Hepatocyte (in vitro differentiated cells): ENCODE data around the gene KBTBD7. TPM values are rescaled to one million over a fixed set of nuclear protein-coding genes. Genes with fewer than 3 reads are reported as not detected.
A peak's percentile ranks its signal among the peaks of the same experiment; 100 is the strongest.

ENCODE experiments used
- DNase-seq: peaks from one replicate; pipeline ENCODE4 v3.0.0-alpha.2; 2016; ENCODE audit warnings: low spot score
- H2AFZ ChIP-seq: fragments of 200-600 bp; sonication (generic); 2 replicates; pipeline ENCODE4 v1.6.0; 2016; ENCODE audit warnings: antibody characterized with exemption, mild to moderate bottlenecking
- H3K27ac ChIP-seq: fragments of 200-600 bp; sonication (generic); 2 replicates; pipeline ENCODE4 v1.5.1; 2016; ENCODE audit warnings: mild to moderate bottlenecking
- H3K27me3 ChIP-seq: fragments of 200-600 bp; sonication (generic); 2 replicates; pipeline ENCODE4 v1.6.1; 2016
- H3K36me3 ChIP-seq: fragments of 200-600 bp; sonication (generic); replicated peaks from 2 replicates; pipeline ENCODE4 v1.5.1; 2016; ENCODE audit warnings: low read depth; ENCODE audit not compliant: insufficient read depth
- H3K4me1 ChIP-seq: fragments of 200-600 bp; sonication (generic); 2 replicates; pipeline ENCODE4 v1.5.1; 2016; ENCODE audit warnings: mild to moderate bottlenecking, moderate library complexity; ENCODE audit not compliant: insufficient read depth
- H3K4me2 ChIP-seq: fragments of 200-600 bp; sonication (generic); 2 replicates; pipeline ENCODE4 v1.6.0; 2016
- H3K4me3 ChIP-seq: fragments of 200-600 bp; sonication (generic); 2 replicates; pipeline ENCODE4 v1.5.1; 2016; ENCODE audit warnings: mild to moderate bottlenecking
- H3K79me2 ChIP-seq: fragments of 200-600 bp; sonication (generic); 2 replicates; pipeline ENCODE4 v1.6.0; 2017; ENCODE audit warnings: mild to moderate bottlenecking
- H3K9me2 ChIP-seq: fragments of 200-600 bp; sonication (generic); replicated peaks from 2 replicates; pipeline ENCODE4 v1.6.0; 2017; ENCODE audit warnings: mild to moderate bottlenecking; ENCODE audit not compliant: insufficient read depth
- H3K9me3 ChIP-seq: fragments of 200-600 bp; sonication (generic); 2 replicates; pipeline ENCODE4 v1.5.1; 2016; ENCODE audit warnings: low read depth, mild to moderate bottlenecking
- H4K20me1 ChIP-seq: fragments of 200-600 bp; sonication (generic); 2 replicates; pipeline ENCODE4 v1.6.0; 2016; ENCODE audit warnings: mild to moderate bottlenecking; ENCODE audit not compliant: insufficient read depth, poor library complexity, severe bottlenecking
- EZH2 ChIP-seq: fragments of 200-600 bp; sonication (generic); IDR thresholded peaks from 2 replicates; pipeline ENCODE4 v1.6.1; 2016; ENCODE audit warnings: antibody characterized with exemption, mild to moderate bottlenecking, borderline replicate concordance
- EZH2phosphoT487 ChIP-seq: fragments of 200-600 bp; sonication (generic); IDR thresholded peaks from one replicate; pipeline ENCODE4 v1.6.1; 2018; ENCODE audit warnings: antibody characterized with exemption, mild to moderate bottlenecking, low read depth, moderate library complexity; ENCODE audit not compliant: unreplicated experiment, severe bottlenecking
- WGBS: methylation state at CpG from one replicate; pipeline ENCODE4 v1.1.6; 2016; ENCODE audit warnings: low lambda C conversion rate; ENCODE audit errors: missing lambda C conversion rate; 5-methylcytosine and 5-hydroxymethylcytosine counted together
- polyA plus RNA-seq: library from polyadenylated mRNA; unstranded; fragments of >200 nt; fragmentation: Nextera tagmentation; extraction: Ambion mirVana; gene quantifications from 2 replicates; pipeline ENCODE4 v1.2.1, GENCODE V29; 2016
- total RNA-seq: library from RNA; depleted of rRNA; stranded (reverse); fragments of >200 nt; gene quantifications from 2 replicates; pipeline ENCODE4 v1.2.3, GENCODE V29; 2014
- TF ChIP-seq, protein P1 (sequence below): fragments of 200-600 bp; sonication (generic); IDR thresholded peaks from 2 replicates; pipeline ENCODE4 v1.5.1; 2016; ENCODE audit warnings: antibody characterized with exemption, mild to moderate bottlenecking; ENCODE audit not compliant: poor library complexity

KBTBD7 gene
- total and polyA plus RNA-seq, 2 experiments from 2014 or later, result 5.7 to 12.9 TPM

DNA sequence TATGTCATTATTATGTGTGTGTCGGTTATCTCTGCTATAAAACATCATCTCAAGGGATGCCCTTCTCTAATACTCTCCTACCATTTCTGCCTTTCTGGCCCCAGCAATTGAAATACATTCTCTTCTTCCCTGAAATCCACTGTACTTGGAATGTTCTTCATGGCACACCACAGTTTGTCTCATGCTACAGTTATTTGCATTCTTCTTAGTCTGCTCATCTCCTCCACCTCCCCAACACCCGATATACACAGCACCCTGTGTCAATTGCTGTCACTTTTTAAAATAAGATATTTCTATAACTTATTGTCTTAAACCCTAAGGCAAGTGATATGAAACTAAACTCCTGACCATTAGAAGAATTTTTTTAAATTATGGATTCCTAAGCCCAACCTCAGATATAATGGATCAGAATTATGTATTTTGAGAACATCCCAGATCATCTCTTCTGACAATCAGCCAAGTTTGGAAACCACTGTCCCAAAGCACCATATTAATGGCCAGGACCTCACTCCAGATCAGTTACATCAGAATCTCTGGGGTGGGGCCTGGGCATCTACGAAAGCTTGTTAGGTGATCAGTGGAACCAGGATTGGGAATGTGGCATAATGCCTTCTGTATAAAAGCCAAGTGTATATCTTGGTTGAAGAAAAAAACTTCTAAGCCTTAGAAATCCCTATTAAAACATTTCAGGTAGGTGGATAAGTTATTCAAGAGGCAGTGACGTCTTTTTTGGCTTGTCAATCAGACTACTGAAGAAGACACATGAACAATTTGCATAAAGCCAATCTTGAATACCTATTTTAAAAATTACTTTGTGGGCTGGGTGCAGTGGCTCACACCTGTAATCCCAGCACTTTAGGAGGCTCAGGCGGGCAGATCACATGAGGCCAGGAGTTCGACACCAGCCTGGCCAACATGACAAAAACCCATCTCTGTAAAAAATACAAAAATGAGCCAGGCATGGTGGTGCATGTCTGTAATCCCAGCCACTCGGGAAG is 30.0 kb upstream of the KBTBD7 start:
- no peak for DNase-seq
- no peaks in the 10 kb centered on the region for H3K9me2 ChIP-seq
- H3K4me1 ChIP-seq, result no peaks in the 10 kb centered on the region
- no peaks in the 10 kb centered on the region for H4K20me1 ChIP-seq
- H3K79me2 ChIP-seq, result no peaks in the 10 kb centered on the region
- no peaks in the 10 kb centered on the region for H3K9me3 ChIP-seq
- no peaks in the 10 kb centered on the region for H3K27me3 ChIP-seq
- 88% methylated on average over 7 of the region's 7 CpGs for WGBS
- TF ChIP-seq EZH2, result no peak
- H3K4me3 ChIP-seq, result no peak overlapping the region
- H3K27ac ChIP-seq, result no peak overlapping the region
- H3K4me2 ChIP-seq, result no peak overlapping the region
- no peak overlapping the region for H2AFZ ChIP-seq
- H3K36me3 ChIP-seq, result no peaks in the 10 kb centered on the region

DNA sequence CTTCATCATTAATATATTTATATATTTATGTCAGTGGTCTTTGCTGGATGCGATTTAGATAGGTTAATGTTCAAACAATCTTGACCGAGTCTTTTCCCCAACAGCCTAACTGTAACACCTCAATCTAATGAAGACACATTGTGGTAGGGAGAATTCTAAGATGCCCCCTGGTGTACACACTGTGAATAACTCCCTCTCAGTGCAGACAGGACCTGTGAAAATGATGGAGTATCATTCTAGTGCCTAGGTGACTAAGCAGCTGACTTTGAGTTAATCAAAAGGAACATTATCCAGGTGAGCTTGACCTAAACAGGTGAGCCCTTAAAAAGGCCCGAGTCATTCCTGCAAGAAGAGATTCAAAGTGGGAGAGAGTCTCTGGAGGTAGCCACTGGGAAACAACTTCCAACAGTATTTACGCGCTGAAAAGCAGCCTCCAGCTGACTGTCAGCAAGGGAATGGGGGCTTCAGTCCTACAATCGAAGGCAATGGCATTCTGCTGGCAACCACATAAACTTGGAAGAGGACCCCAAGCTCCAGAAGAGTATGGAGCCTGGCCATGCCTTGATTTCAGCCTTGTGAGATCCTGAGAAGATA is 28.0 kb upstream of the KBTBD7 start:
- Histone ChIP-seq H2AFZ (no peak overlapping the region), H4K20me1 (no peaks in the 10 kb centered on the region), H3K79me2 (no peaks in the 10 kb centered on the region), H3K27me3 (no peaks in the 10 kb centered on the region), H3K9me2 (no peaks in the 10 kb centered on the region), H3K27ac (no peak overlapping the region), H3K36me3 (no peaks in the 10 kb centered on the region), H3K4me3 (no peak overlapping the region), H3K4me2 (no peak overlapping the region), H3K4me1 (no peaks in the 10 kb centered on the region), H3K9me3 (no peaks in the 10 kb centered on the region)
- peak; percentile 68 for DNase-seq
- TF ChIP-seq, protein P1, sequence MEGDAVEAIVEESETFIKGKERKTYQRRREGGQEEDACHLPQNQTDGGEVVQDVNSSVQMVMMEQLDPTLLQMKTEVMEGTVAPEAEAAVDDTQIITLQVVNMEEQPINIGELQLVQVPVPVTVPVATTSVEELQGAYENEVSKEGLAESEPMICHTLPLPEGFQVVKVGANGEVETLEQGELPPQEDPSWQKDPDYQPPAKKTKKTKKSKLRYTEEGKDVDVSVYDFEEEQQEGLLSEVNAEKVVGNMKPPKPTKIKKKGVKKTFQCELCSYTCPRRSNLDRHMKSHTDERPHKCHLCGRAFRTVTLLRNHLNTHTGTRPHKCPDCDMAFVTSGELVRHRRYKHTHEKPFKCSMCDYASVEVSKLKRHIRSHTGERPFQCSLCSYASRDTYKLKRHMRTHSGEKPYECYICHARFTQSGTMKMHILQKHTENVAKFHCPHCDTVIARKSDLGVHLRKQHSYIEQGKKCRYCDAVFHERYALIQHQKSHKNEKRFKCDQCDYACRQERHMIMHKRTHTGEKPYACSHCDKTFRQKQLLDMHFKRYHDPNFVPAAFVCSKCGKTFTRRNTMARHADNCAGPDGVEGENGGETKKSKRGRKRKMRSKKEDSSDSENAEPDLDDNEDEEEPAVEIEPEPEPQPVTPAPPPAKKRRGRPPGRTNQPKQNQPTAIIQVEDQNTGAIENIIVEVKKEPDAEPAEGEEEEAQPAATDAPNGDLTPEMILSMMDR, result peak; percentile 64
- TF ChIP-seq EZH2phosphoT487, result no peak
- no peak for TF ChIP-seq EZH2
- 63% methylated on average over 6 of the region's 6 CpGs for WGBS

DNA sequence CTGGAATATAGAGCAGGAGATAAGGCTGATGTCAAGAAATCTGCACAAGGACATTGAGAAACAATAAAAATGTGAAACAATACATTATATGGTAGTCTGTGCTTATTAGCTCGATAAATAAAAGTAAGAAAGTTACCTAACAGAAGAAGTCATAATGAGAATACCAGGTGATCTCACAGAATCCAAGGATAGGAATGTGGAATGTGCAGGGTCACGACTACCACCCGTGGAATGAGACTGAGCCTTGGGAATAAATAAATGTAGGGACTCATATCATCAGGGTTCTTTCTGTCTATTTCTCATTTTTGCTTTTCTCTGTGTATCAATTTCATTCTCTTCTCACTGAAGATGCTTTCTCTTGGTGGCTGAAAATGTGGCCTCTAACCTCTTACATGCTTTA is 26.0 kb upstream of the KBTBD7 start:
- no peak overlapping the region for H3K4me3 ChIP-seq
- no peak overlapping the region for H2AFZ ChIP-seq
- no peaks in the 10 kb centered on the region for H3K36me3 ChIP-seq
- no peaks in the 10 kb centered on the region for H3K4me1 ChIP-seq
- no peak overlapping the region for H3K4me2 ChIP-seq
- no peaks in the 10 kb centered on the region for H3K9me3 ChIP-seq
- WGBS, result 82% methylated on average over 3 of the region's 3 CpGs
- H3K9me2 ChIP-seq, result no peaks in the 10 kb centered on the region
- H3K27me3 ChIP-seq, result no peaks in the 10 kb centered on the region
- H4K20me1 ChIP-seq, result no peaks in the 10 kb centered on the region
- no peak for DNase-seq
- TF ChIP-seq EZH2phosphoT487 (no peak), EZH2 (no peak)
- TF ChIP-seq, protein P1, result no peak
- H3K79me2 ChIP-seq, result no peaks in the 10 kb centered on the region
- H3K27ac ChIP-seq, result no peak overlapping the region

DNA sequence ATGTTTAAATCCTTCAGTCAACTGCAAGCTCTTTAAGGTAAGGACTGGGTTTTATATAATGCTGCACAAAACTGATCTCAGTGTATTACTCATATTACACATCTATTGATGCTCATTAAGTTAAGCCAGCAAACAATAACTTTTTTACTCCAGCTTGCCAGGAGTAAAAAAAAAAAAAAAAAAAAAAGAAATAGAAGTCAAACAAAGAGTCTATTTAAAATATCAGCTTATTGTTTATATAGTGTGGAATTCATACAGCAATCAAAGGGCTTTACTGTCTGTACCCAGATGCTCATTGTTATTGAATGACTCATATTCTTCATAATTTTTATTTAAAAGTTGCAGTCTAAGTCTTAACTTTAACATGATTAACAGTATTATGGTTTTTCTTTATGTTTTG is 21.8 kb upstream of the KBTBD7 start:
- Histone ChIP-seq H3K4me1 (no peaks in the 10 kb centered on the region), H3K4me2 (no peak overlapping the region), H2AFZ (no peak overlapping the region), H3K9me2 (no peaks in the 10 kb centered on the region), H3K36me3 (no peaks in the 10 kb centered on the region), H3K79me2 (no peaks in the 10 kb centered on the region), H3K4me3 (no peak overlapping the region), H3K27me3 (no peaks in the 10 kb centered on the region), H4K20me1 (no peaks in the 10 kb centered on the region), H3K9me3 (no peaks in the 10 kb centered on the region), H3K27ac (no peak overlapping the region)
- no peak for DNase-seq
- TF ChIP-seq EZH2phosphoT487 (no peak), EZH2 (no peak)
- TF ChIP-seq, protein P1, result no peak
